AG04449 (cell line): ENCODE measurements around the gene PBX1.

Source experiments
- CTCF ChIA-PET: fragments of 350-600 bp; formaldehyde crosslinking; extraction: SDS; loops from one replicate; lab custom pipeline; 2021; ENCODE audit warnings: antibody characterized with exemption; lab: Yijun Ruan, JAX
- POLR2A ChIA-PET: fragments of 400-600, 350-600 bp; formaldehyde crosslinking; extraction: SDS; loops from one replicate; lab custom pipeline; 2020; ENCODE audit warnings: antibody characterized with exemption, inconsistent platforms; lab: Yijun Ruan, JAX
- DNase-seq: peaks from one replicate; pipeline ENCODE4 v3.0.0-alpha.2; 2010; ENCODE audit warnings: low read depth, low spot score
- H3K4me3 ChIP-seq: 2 replicates; pipeline ENCODE4 v1.5.1; 2011; ENCODE audit warnings: low read depth, mild to moderate bottlenecking, control low read depth, low read length
- CTCF ChIP-seq: IDR thresholded peaks from one replicate; pipeline ENCODE4 v1.5.1; 2011; ENCODE audit warnings: mild to moderate bottlenecking, moderate library complexity, low read length, control low read depth, inconsistent platforms; ENCODE audit not compliant: insufficient read depth; ENCODE audit errors: missing control alignments

Gene PBX1

GRCh38 chr1:164693564-164694359 lies 134.8 kb downstream of the PBX1 start:
- H3K4me3 ChIP-seq, result no peak overlapping the region
- ChIA-PET POLR2A (no interaction called here), CTCF (interaction anchor here (1.2 kb wide), 1 partner anchor 8 kb away, joined by 3 read pairs; no protein-coding TSS in a partner anchor)
- no peak for TF ChIP-seq CTCF
- DNase-seq, result no peak

- TF ChIP-seq CTCF, result no peak
- no peak overlapping the region for H3K4me3 ChIP-seq
- ChIA-PET POLR2A (no interaction called here), CTCF (interaction anchor here (1.0 kb wide), 1 partner anchor 11 kb away, joined by 3 read pairs; no protein-coding TSS in a partner anchor)
- no peak for DNase-seq
Measured at GRCh38 chr1:164694505-164694904, 135.5 kb downstream of the PBX1 start.

GRCh38 chr1:164695956-164696665 lies 137.1 kb downstream of the PBX1 start:
- no peak overlapping the region for H3K4me3 ChIP-seq
- no peak for DNase-seq
- TF ChIP-seq CTCF, result no peak
- POLR2A ChIA-PET, result no interaction called here
- CTCF ChIA-PET, result no interaction called here

GRCh38 chr1:164699815-164700491 lies 141.0 kb downstream of the PBX1 start:
- DNase-seq, result no peak
- ChIA-PET POLR2A (no interaction called here), CTCF (no interaction called here)
- TF ChIP-seq CTCF, result no peak
- H3K4me3 ChIP-seq, result no peak overlapping the region

GRCh38 chr1:164700683-164701082 lies 141.7 kb downstream of the PBX1 start:
- H3K4me3 ChIP-seq, result no peak overlapping the region
- no peak for TF ChIP-seq CTCF
- POLR2A ChIA-PET, result no interaction called here
- DNase-seq, result no peak
- CTCF ChIA-PET, result interaction anchor here (1.3 kb wide), 1 partner anchor 7 kb away, joined by 3 read pairs; no protein-coding TSS in a partner anchor

- CTCF ChIA-PET, result interaction anchor here (1.3 kb wide), 1 partner anchor 8 kb away, joined by 3 read pairs; no protein-coding TSS in a partner anchor
Measured at GRCh38 chr1:164701189-164701761, 142.3 kb downstream of the PBX1 start.

More at GRCh38 chr1:164701189-164701761, 142.3 kb downstream of the PBX1 start:
- no peak for DNase-seq
- POLR2A ChIA-PET, result no interaction called here
- no peak for TF ChIP-seq CTCF
- no peak overlapping the region for H3K4me3 ChIP-seq
